Fibroblast of lung (primary cell): Measurements from ENCODE around the gene PDSS2. TPM values are rescaled to one million over a fixed set of nuclear protein-coding genes. Genes with fewer than 3 reads are reported as not detected.

Experiments used
- DNase-seq, 2 donors: peaks; one replicate each; pipeline versions ENCODE4 v3.0.0 to v3.0.0-alpha.2; 2010; ENCODE audit warnings: low read depth in 2 of 2
- H2AFZ ChIP-seq: 2 replicates; pipeline ENCODE4 v1.5.1; 2012; ENCODE audit warnings: low read length, control low read depth, inconsistent platforms
- H3K27ac ChIP-seq: 2 replicates; pipeline ENCODE4 v1.5.1; 2011; ENCODE audit warnings: low read length, control low read depth; ENCODE audit not compliant: insufficient read depth
- H3K27me3 ChIP-seq: 2 replicates; pipeline ENCODE4 v1.5.1; 2011; ENCODE audit warnings: mild to moderate bottlenecking, low read length; ENCODE audit not compliant: control insufficient read depth, insufficient read depth
- H3K36me3 ChIP-seq: 2 replicates; pipeline ENCODE4 v1.5.1; 2011; ENCODE audit warnings: low read length; ENCODE audit not compliant: control insufficient read depth, insufficient read depth
- H3K4me1 ChIP-seq: 2 replicates; pipeline ENCODE4 v1.5.1; 2011; ENCODE audit warnings: low read length; ENCODE audit not compliant: control insufficient read depth, insufficient read depth; ENCODE audit errors: extremely low read depth
- H3K4me2 ChIP-seq: 2 replicates; pipeline ENCODE4 v1.5.1; 2011; ENCODE audit warnings: low read length, control low read depth; ENCODE audit not compliant: insufficient read depth; ENCODE audit errors: extremely low read depth
- H3K4me3 ChIP-seq, 4 experiments: fragments of 200-600 bp in 1 of 4; sonication (generic) in 1 of 4; replicated peaks in 1 of 4; 2 replicates each; pipeline ENCODE4 v1.5.1; 2011 to 2016; ENCODE audit warnings: low read length in 4 of 4, low read depth in 3 of 4, mild to moderate bottlenecking in 3 of 4, control low read depth in 2 of 4, inconsistent platforms in 1 of 4, mixed read lengths in 1 of 4; ENCODE audit not compliant: insufficient read depth in 1 of 4; ENCODE audit errors: control extremely low read depth in 1 of 4
- H3K79me2 ChIP-seq: 2 replicates; pipeline ENCODE4 v1.5.1; 2012; ENCODE audit warnings: mild to moderate bottlenecking, low read length, inconsistent platforms; ENCODE audit not compliant: control insufficient read depth, insufficient read depth
- H3K9ac ChIP-seq: 2 replicates; pipeline ENCODE4 v1.5.1; 2011; ENCODE audit warnings: mild to moderate bottlenecking, low read length, control low read depth; ENCODE audit not compliant: insufficient read depth
- H3K9me3 ChIP-seq: 2 replicates; pipeline ENCODE4 v1.5.1; 2012; ENCODE audit warnings: low read depth, low read length; ENCODE audit not compliant: control insufficient read depth, insufficient read depth
- H4K20me1 ChIP-seq: 2 replicates; pipeline ENCODE4 v1.5.1; 2011; ENCODE audit warnings: low read length; ENCODE audit not compliant: control insufficient read depth, insufficient read depth; ENCODE audit errors: extremely low read depth
- EZH2 ChIP-seq: IDR thresholded peaks from 2 replicates; pipeline ENCODE4 v1.5.1; 2012; ENCODE audit warnings: low read length, control low read depth, mild to moderate bottlenecking; ENCODE audit errors: missing control alignments
- polyA plus RNA-seq, 2 donors: library from polyadenylated mRNA; depleted of rRNA in 1 of 2; stranded (reverse) in 1 of 2; unstranded in 1 of 2; fragments of >200 nt; gene quantifications; 2 replicates each; pipeline ENCODE4 v1.2.1, GENCODE V29; 2011 to 2012; ENCODE audit warnings: missing spikeins in 1 of 2
- total RNA-seq: library from RNA; depleted of rRNA; stranded (reverse); fragments of >200 nt; gene quantifications from 2 replicates; pipeline ENCODE4 v1.2.1, GENCODE V29; 2014
- TF ChIP-seq, protein P1 (sequence below), 2 donors: IDR thresholded peaks in 1 of 2; conservative IDR thresholded peaks in 1 of 2; 1 replicate in 1 of 2; 2 replicates in 1 of 2; pipeline ENCODE4 v1.5.1; 2011 to 2012; ENCODE audit warnings: low read length in 2 of 2, control low read depth in 1 of 2, inconsistent platforms in 1 of 2, low read depth in 1 of 2, mild to moderate bottlenecking in 1 of 2

PDSS2 gene
- total and polyA plus RNA-seq, 2 donors (not counting 1 experiment from before 2014, with no cell fraction given), result 12.1 to 13.8 TPM

DNA sequence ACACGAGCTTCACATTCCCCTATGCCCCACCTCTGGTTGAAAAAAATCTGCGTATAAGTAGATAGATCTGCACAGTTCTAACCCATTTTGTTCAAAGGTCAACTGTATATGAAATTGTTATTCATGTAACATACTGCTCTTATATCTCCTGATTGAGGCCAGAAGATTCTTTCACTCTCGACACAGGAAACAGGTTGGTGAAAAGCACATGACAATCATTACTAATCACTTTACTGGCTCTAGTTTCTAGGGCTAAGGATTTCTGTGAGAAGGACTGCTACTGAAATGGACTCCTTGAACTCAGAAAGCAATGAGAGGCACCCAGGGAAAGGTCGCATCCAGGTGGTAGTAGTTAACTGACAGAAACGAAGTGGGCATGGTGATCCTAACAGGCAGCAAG is 21.7 kb downstream of the PDSS2 start:
- Histone ChIP-seq H3K4me1 (peaks cover 2% of the 10 kb centered on the region), H3K79me2 (peaks cover 1% of the 10 kb centered on the region), H3K9me3 (no peaks in the 10 kb centered on the region), H3K4me3 (no peak overlapping the region), H3K4me2 (no peak overlapping the region), H3K27me3 (no peaks in the 10 kb centered on the region), H2AFZ (no peak overlapping the region), H3K9ac (no peak overlapping the region), H4K20me1 (no peaks in the 10 kb centered on the region), H3K27ac (no peak overlapping the region), H3K36me3 (no peaks in the 10 kb centered on the region)
- no peak for DNase-seq
- TF ChIP-seq, protein P1, sequence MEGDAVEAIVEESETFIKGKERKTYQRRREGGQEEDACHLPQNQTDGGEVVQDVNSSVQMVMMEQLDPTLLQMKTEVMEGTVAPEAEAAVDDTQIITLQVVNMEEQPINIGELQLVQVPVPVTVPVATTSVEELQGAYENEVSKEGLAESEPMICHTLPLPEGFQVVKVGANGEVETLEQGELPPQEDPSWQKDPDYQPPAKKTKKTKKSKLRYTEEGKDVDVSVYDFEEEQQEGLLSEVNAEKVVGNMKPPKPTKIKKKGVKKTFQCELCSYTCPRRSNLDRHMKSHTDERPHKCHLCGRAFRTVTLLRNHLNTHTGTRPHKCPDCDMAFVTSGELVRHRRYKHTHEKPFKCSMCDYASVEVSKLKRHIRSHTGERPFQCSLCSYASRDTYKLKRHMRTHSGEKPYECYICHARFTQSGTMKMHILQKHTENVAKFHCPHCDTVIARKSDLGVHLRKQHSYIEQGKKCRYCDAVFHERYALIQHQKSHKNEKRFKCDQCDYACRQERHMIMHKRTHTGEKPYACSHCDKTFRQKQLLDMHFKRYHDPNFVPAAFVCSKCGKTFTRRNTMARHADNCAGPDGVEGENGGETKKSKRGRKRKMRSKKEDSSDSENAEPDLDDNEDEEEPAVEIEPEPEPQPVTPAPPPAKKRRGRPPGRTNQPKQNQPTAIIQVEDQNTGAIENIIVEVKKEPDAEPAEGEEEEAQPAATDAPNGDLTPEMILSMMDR (conservative IDR thresholded peaks at IDR 0.05 in 1 of 2, IDR thresholded peaks at IDR 0.05 in 1 of 2; ENCODE audit: low read depth in 1 of 2, low read length in 2 of 2), result no peak
- no peak for TF ChIP-seq EZH2

DNA sequence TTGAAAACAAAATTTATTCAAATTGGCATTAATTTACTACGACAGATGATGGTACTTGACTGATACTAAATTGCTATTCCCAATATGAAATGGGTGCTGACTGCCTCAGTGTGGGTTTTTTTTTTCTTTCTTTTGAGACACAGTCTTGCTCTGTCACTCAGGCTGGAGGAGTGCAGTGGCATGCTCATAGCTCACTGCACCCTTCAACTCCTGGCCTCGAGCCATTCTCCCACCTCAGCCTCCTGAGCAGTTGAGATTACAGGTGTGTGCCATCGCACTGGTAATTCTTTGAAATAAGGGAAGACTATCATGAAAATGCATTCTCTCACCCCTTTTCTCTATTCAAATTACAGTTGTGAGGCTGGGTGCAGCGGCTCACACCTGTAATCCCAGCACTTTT is 22.5 kb downstream of the PDSS2 start:
- Histone ChIP-seq H3K9me3 (no peaks in the 10 kb centered on the region), H3K79me2 (peaks cover 3% of the 10 kb centered on the region)

DNA sequence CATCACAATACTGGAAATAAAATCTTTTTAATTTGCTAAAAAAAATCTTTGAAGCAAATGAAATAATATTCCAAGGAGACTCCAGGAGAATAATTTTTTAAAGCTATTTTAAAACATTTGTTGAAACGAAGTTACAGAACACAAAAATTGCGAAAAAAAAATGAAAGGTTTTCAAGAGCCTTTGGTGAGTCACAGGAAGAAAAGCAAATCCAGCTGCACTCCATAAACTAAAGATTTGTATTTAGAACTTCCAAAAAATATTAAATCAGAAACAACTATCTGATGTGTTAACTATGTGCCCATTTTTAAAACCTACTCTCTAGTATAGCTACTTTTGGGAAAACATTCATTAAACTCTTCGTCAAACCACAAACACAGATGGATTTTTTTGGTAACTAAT is 23.6 kb downstream of the PDSS2 start:
- TF ChIP-seq, protein P1 (conservative IDR thresholded peaks at IDR 0.05 in 1 of 2, IDR thresholded peaks at IDR 0.05 in 1 of 2; ENCODE audit: low read depth in 1 of 2, low read length in 2 of 2), result no peak
- no peak for TF ChIP-seq EZH2
- Histone ChIP-seq H3K79me2 (peaks cover 3% of the 10 kb centered on the region), H3K27ac (no peak overlapping the region), H3K36me3 (no peaks in the 10 kb centered on the region), H2AFZ (no peak overlapping the region), H3K9ac (no peak overlapping the region), H3K4me2 (peak overlapping the region; percentile 6), H3K4me1 (peaks cover 2% of the 10 kb centered on the region), H4K20me1 (no peaks in the 10 kb centered on the region), H3K9me3 (no peaks in the 10 kb centered on the region), H3K4me3 (no peak overlapping the region), H3K27me3 (no peaks in the 10 kb centered on the region)
- DNase-seq, result peak in 1 of 2 donors; percentile 55

More for the DNA sequence above, 22.5 kb downstream of the PDSS2 start:
- Histone ChIP-seq H3K27ac (no peak overlapping the region), H3K36me3 (no peaks in the 10 kb centered on the region), H3K4me3 (no peak overlapping the region), H3K4me2 (no peak overlapping the region), H3K27me3 (no peaks in the 10 kb centered on the region), H3K4me1 (peaks cover 2% of the 10 kb centered on the region), H4K20me1 (no peaks in the 10 kb centered on the region), H3K9ac (no peak overlapping the region), H2AFZ (no peak overlapping the region)
- TF ChIP-seq EZH2, result no peak
- TF ChIP-seq, protein P1 (conservative IDR thresholded peaks at IDR 0.05 in 1 of 2, IDR thresholded peaks at IDR 0.05 in 1 of 2; ENCODE audit: low read depth in 1 of 2, low read length in 2 of 2), result no peak
- DNase-seq, result no peak
